Ramos (cell line): ENCODE data around the gene USP15.

Experiments used
- in situ Hi-C: fragments of 300-500 bp; cut with MboI; formaldehyde crosslinking; loops from one replicate; pipeline ENCODE4 v1.14.3; 2022; ENCODE audit warnings: low sequenced_read_pairs; ENCODE audit not compliant: unreplicated experiment

The USP15 gene

GRCh38 chr12:62256408-62257096, 3.7 kb upstream of the USP15 start:
- in situ Hi-C loops, result no loop called here

- in situ Hi-C loops, result no loop called here
Measured at GRCh38 chr12:62258231-62258630, 2.0 kb upstream of the USP15 start.

GRCh38 chr12:62258941-62259630, 1.1 kb upstream of the USP15 start:
- in situ Hi-C loops, result no loop called here

- in situ Hi-C loops, result no loop called here
Measured at GRCh38 chr12:62259631-62259992, 592 bp upstream of the USP15 start.

GRCh38 chr12:62260733-62261683, 804 bp downstream of the USP15 start:
- in situ Hi-C loops, result no loop called here

GRCh38 chr12:62261876-62262517, 1.8 kb downstream of the USP15 start:
- in situ Hi-C loops, result no loop called here

GRCh38 chr12:62263232-62263631, 3.0 kb downstream of the USP15 start:
- in situ Hi-C loops, result no loop called here

GRCh38 chr12:62263966-62264365, 3.8 kb downstream of the USP15 start:
- in situ Hi-C loops, result no loop called here

- in situ Hi-C loops, result no loop called here
Measured at GRCh38 chr12:62264706-62265105, 4.5 kb downstream of the USP15 start.

GRCh38 chr12:62265511-62265910, 5.3 kb downstream of the USP15 start:
- in situ Hi-C loops, result no loop called here

GRCh38 chr12:62267026-62267425, 6.8 kb downstream of the USP15 start:
- in situ Hi-C loops, result no loop called here

GRCh38 chr12:62267480-62267879, 7.3 kb downstream of the USP15 start:
- in situ Hi-C loops, result no loop called here

- in situ Hi-C loops, result no loop called here
Measured at GRCh38 chr12:62268956-62269355, 8.8 kb downstream of the USP15 start.

GRCh38 chr12:62269464-62270228, 9.4 kb downstream of the USP15 start:
- in situ Hi-C loops, result no loop called here

GRCh38 chr12:62270384-62270783, 10.2 kb downstream of the USP15 start:
- in situ Hi-C loops, result no loop called here

- in situ Hi-C loops, result no loop called here
Measured at GRCh38 chr12:62270872-62271271, 10.7 kb downstream of the USP15 start.

GRCh38 chr12:62272936-62273552, 12.8 kb downstream of the USP15 start:
- in situ Hi-C loops, result no loop called here

GRCh38 chr12:62273724-62274380, 13.6 kb downstream of the USP15 start:
- in situ Hi-C loops, result no loop called here

GRCh38 chr12:62278022-62278421, 17.8 kb downstream of the USP15 start:
- in situ Hi-C loops, result no loop called here
